Ishikawa (cell line): ENCODE results near the gene ARHGEF6.

Experiments used
- CEBPB ChIP-seq: IDR thresholded peaks from 2 replicates; pipeline ENCODE4 v1.6.1; 2012
- CREB1 ChIP-seq: IDR thresholded peaks from 2 replicates; pipeline ENCODE4 v1.6.1; 2012; ENCODE audit warnings: low read depth
- EGR1 ChIP-seq: IDR thresholded peaks from 2 replicates; pipeline ENCODE4 v1.6.1; 2012
- EP300 ChIP-seq: IDR thresholded peaks from 2 replicates; pipeline ENCODE4 v1.6.1; 2012; ENCODE audit warnings: borderline replicate concordance
- FOXM1 ChIP-seq: IDR thresholded peaks from 2 replicates; pipeline ENCODE4 v1.6.1; 2012; ENCODE audit warnings: low read depth, borderline replicate concordance
- NFIC ChIP-seq: IDR thresholded peaks from 2 replicates; pipeline ENCODE4 v1.6.1; 2012
- RAD21 ChIP-seq: IDR thresholded peaks from 2 replicates; pipeline ENCODE4 v1.6.1; 2012; ENCODE audit warnings: low read depth
- TAF1 ChIP-seq: IDR thresholded peaks from 2 replicates; pipeline ENCODE4 v1.6.1; 2012; ENCODE audit warnings: low read depth, mild to moderate bottlenecking
- TCF12 ChIP-seq: IDR thresholded peaks from 2 replicates; pipeline ENCODE4 v1.6.1; 2012; ENCODE audit warnings: low read depth
- TEAD4 ChIP-seq: IDR thresholded peaks from 2 replicates; pipeline ENCODE4 v1.6.1; 2012
- YY1 ChIP-seq: IDR thresholded peaks from 2 replicates; pipeline ENCODE4 v1.6.1; 2012; ENCODE audit warnings: low read depth
- ZBTB7A ChIP-seq: IDR thresholded peaks from 2 replicates; pipeline ENCODE4 v1.6.1; 2012; ENCODE audit warnings: low read depth
- TF ChIP-seq, protein P1 (sequence below): IDR thresholded peaks from 2 replicates; pipeline ENCODE4 v1.6.1; 2012; ENCODE audit warnings: low read depth, mild to moderate bottlenecking
- TF ChIP-seq, protein P2 (sequence below): IDR thresholded peaks from 2 replicates; pipeline ENCODE4 v1.6.1; 2012
- TF ChIP-seq, protein P3 (sequence below): IDR thresholded peaks from 2 replicates; pipeline ENCODE4 v1.6.1; 2012

ARHGEF6 gene

DNA sequence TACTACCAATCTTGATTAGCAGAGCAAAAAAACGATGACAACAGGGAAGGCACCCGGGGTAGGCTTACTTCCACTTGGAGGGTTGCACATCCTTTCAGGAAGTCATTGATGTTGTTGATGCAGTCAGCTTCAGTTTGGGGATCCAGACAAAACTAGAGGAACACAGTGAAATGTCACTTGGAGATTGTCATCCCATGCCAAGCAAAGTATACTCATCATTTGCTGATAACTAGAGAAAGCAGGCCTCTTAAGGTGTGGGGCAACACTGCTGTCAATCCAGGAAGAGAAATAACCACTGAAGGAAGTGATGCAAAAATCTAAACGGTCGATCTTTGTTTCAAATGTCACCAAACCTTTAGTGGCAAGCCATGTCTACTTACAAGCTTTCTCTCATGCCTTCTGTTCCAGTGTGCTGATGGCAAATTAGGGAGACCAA, 1.4 kb downstream of the ARHGEF6 start:
- TF ChIP-seq RAD21 = no peak
- no peak for TF ChIP-seq FOXM1
- TF ChIP-seq NFIC = no peak
- no peak for TF ChIP-seq TEAD4
- TF ChIP-seq, protein P1, sequence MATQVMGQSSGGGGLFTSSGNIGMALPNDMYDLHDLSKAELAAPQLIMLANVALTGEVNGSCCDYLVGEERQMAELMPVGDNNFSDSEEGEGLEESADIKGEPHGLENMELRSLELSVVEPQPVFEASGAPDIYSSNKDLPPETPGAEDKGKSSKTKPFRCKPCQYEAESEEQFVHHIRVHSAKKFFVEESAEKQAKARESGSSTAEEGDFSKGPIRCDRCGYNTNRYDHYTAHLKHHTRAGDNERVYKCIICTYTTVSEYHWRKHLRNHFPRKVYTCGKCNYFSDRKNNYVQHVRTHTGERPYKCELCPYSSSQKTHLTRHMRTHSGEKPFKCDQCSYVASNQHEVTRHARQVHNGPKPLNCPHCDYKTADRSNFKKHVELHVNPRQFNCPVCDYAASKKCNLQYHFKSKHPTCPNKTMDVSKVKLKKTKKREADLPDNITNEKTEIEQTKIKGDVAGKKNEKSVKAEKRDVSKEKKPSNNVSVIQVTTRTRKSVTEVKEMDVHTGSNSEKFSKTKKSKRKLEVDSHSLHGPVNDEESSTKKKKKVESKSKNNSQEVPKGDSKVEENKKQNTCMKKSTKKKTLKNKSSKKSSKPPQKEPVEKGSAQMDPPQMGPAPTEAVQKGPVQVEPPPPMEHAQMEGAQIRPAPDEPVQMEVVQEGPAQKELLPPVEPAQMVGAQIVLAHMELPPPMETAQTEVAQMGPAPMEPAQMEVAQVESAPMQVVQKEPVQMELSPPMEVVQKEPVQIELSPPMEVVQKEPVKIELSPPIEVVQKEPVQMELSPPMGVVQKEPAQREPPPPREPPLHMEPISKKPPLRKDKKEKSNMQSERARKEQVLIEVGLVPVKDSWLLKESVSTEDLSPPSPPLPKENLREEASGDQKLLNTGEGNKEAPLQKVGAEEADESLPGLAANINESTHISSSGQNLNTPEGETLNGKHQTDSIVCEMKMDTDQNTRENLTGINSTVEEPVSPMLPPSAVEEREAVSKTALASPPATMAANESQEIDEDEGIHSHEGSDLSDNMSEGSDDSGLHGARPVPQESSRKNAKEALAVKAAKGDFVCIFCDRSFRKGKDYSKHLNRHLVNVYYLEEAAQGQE = no peak
- TF ChIP-seq, protein P2, sequence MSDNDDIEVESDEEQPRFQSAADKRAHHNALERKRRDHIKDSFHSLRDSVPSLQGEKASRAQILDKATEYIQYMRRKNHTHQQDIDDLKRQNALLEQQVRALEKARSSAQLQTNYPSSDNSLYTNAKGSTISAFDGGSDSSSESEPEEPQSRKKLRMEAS = no peak
- TF ChIP-seq TCF12 = no peak
- no peak for TF ChIP-seq CEBPB
- no peak for TF ChIP-seq YY1
- no peak for TF ChIP-seq TAF1
- TF ChIP-seq, protein P3, sequence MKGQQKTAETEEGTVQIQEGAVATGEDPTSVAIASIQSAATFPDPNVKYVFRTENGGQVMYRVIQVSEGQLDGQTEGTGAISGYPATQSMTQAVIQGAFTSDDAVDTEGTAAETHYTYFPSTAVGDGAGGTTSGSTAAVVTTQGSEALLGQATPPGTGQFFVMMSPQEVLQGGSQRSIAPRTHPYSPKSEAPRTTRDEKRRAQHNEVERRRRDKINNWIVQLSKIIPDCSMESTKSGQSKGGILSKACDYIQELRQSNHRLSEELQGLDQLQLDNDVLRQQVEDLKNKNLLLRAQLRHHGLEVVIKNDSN = no peak
- TF ChIP-seq ZBTB7A = no peak
- no peak for TF ChIP-seq EGR1
- no peak for TF ChIP-seq EP300
- no peak for TF ChIP-seq CREB1

DNA sequence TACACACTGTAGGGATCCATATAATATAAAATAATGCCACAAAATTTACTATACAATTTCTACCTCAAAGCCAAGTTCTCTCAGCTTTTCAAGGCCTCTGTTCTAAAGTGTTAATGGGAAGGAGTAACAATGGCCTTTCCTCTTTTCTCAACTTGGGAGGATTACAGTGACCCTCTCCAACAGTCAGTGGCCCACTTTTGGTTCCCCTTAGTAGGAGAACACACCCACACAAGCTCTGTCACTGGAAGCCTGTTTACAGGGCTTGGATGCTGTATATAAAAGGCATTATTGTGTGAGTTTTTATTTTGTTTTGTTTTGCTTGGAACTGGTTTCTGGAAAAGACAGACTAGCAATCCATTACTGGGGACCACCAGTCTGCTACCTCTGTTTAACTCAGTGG, 1.8 kb downstream of the ARHGEF6 start:
- TF ChIP-seq RAD21 (no peak), YY1 (no peak), NFIC (no peak), FOXM1 (no peak), ZBTB7A (no peak), TCF12 (no peak), TAF1 (no peak), EGR1 (no peak), CEBPB (no peak), TEAD4 (no peak), EP300 (no peak), CREB1 (no peak)
- TF ChIP-seq, protein P2 = no peak
- TF ChIP-seq, protein P1 = no peak
- TF ChIP-seq, protein P3 = no peak

DNA sequence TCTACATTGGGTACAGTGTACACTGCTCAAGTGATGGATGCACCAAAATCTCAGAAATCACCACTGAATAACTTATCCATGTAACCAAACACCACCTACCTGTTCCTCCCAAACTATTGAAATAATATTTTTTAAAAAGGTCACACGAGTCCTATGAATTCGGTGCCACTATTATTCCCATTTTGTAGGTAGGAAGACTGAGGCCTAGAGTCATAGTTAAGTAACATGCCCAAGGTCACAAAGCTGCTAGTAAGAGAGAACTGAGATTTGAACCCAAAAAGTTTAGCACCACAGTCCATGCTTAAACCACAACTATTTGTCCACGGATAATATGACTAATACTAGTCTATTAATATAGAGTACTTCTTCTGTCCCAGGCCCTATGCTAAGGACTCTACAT, 2.7 kb downstream of the ARHGEF6 start:
- TF ChIP-seq, protein P1 = no peak
- no peak for TF ChIP-seq TEAD4
- TF ChIP-seq TCF12 = no peak
- TF ChIP-seq EGR1 = no peak
- no peak for TF ChIP-seq CREB1
- no peak for TF ChIP-seq RAD21

DNA sequence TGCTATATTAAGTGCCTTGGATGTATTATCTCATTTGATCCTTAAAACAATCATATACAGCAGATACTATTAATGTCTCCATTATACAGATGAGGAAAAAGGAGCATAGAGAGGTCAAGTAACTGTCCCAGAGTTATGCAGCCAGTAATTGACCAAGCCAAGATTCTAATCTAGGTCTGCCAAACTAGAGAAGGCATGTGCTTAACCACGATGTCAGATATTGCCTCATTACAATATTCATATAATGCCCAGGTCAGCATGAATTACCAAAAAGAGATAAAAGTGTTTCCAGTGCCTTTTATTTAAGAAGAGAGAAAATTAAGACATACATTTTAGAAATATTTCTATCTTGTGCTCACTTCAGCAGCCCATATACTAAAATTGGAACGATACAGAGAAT, 7.1 kb downstream of the ARHGEF6 start:
- TF ChIP-seq, protein P3 = no peak
- no peak for TF ChIP-seq TEAD4
- TF ChIP-seq CREB1 = no peak
- TF ChIP-seq EGR1 = no peak
- no peak for TF ChIP-seq TCF12
- TF ChIP-seq, protein P2 = no peak
- no peak for TF ChIP-seq CEBPB
- TF ChIP-seq FOXM1 = no peak
- no peak for TF ChIP-seq ZBTB7A
- TF ChIP-seq, protein P1 = no peak
- no peak for TF ChIP-seq EP300
- TF ChIP-seq NFIC = no peak
- TF ChIP-seq YY1 = no peak
